Loucy (cell line): Measurements from ENCODE around the gene KCNA3.

ENCODE experiments used
- CTCF ChIP-seq: fragments of 200-600 bp; sonication (generic); conservative IDR thresholded peaks from 2 replicates; pipeline ENCODE4 v1.5.1; 2014; ENCODE audit warnings: mild to moderate bottlenecking, antibody characterized with exemption, low read length
- EZH2phosphoT487 ChIP-seq: fragments of 200-600 bp; IDR thresholded peaks from 2 replicates; pipeline ENCODE4 v1.6.1; 2018; ENCODE audit warnings: antibody characterized with exemption, mild to moderate bottlenecking, moderate library complexity, borderline replicate concordance

GRCh38 chr1:110645211-110645610, 29.5 kb downstream of the KCNA3 start:
- TF ChIP-seq CTCF (no peak), EZH2phosphoT487 (no peak)
